ENCODE data around the gene ZDHHC16.

DNA sequence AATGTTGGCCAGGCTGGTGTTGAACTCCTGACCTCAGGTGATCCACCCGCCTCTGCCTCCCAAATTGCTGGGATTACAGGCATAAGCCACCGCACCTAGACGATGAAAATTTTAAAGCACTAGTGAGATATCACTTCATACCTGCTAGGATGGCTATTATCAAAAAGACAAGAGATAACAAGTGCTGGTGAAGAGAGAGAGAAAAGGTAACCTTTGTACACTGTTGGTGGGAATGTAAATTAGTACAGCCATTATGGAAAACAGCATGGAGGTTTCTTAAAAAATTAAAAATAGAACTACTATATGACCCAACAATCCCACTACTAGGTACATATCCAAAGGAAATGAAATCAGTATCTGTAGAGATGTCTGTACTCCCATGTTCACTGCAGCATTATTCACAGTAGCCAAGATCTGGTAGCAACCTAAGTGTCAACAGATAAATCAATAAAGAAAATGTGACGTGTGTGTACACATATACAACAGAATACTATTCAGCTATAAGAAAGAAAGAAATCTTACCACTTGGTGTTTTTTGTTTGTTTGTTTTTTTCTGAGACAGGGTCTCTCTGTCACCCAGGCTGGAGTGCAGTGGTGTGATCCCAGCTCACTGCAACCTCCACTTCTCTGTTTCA, 39.8 kb downstream of the ZDHHC16 start:
- TF ChIP-seq RARB (CRISPR knock-in tag; IDR thresholded peaks at IDR 0.05) (no peak), ZFP3 (CRISPR knock-in tag; IDR thresholded peaks at IDR 0.05) (no peak), ZNF70 (CRISPR knock-in tag; IDR thresholded peaks at IDR 0.05) (no peak), ISL1 (CRISPR knock-in tag; IDR thresholded peaks at IDR 0.05) (no peak)
